Calu3 (cell line): ENCODE results near the gene NEUROD2. TPM values are rescaled to one million over a fixed set of nuclear protein-coding genes. Genes with fewer than 3 reads are reported as not detected.
A peak's percentile ranks its signal among the peaks of the same experiment; 100 is the strongest.

ENCODE experiments used
- BruUV-seq: library from RNA; stranded (reverse); fragments of 400-500 nt; replicated peaks from 2 replicates; lab custom pipeline; 2021; lab: Mats Ljungman, UMichigan
- CTCF ChIA-PET: fragments of 300-600 bp; sonication (Branson Sonifier 250); formaldehyde crosslinking; loops from one replicate; lab custom pipeline; 2022; ENCODE audit warnings: antibody characterized with exemption; lab: Charles Lee
- DNase-seq: peaks from one replicate; pipeline ENCODE4 v3.0.0; 2022
- H3K27ac Mint-ChIP-seq: one replicate; pipeline ENCODE4 v1.8.0; 2022; ENCODE audit warnings: mixed read lengths; ENCODE audit not compliant: unreplicated experiment
- H3K27me3 Mint-ChIP-seq: one replicate; pipeline ENCODE4 v1.8.0; 2022; ENCODE audit warnings: mixed read lengths; ENCODE audit not compliant: unreplicated experiment
- H3K36me3 Mint-ChIP-seq: one replicate; pipeline ENCODE4 v1.8.0; 2022; ENCODE audit warnings: mild to moderate bottlenecking, moderate library complexity, mixed read lengths; ENCODE audit not compliant: insufficient read depth, unreplicated experiment
- H3K4me1 Mint-ChIP-seq: one replicate; pipeline ENCODE4 v1.8.0; 2022; ENCODE audit warnings: mild to moderate bottlenecking, low read depth, mixed read lengths; ENCODE audit not compliant: unreplicated experiment
- H3K4me3 Mint-ChIP-seq: one replicate; pipeline ENCODE4 v1.8.0; 2022; ENCODE audit warnings: mild to moderate bottlenecking, low read depth, moderate library complexity, mixed read lengths; ENCODE audit not compliant: unreplicated experiment
- H3K9me3 Mint-ChIP-seq: one replicate; pipeline ENCODE4 v1.8.0; 2022; ENCODE audit warnings: low read depth, mixed read lengths; ENCODE audit not compliant: unreplicated experiment
- CTCF ChIP-seq: fragments of 200-600 bp; IDR thresholded peaks from one replicate; pipeline ENCODE4 v1.8.0; 2022; ENCODE audit warnings: antibody characterized with exemption; ENCODE audit not compliant: unreplicated experiment
- intact Hi-C: fragments of 100-400 bp; cut with micrococcal nuclease; formaldehyde crosslinking; loops from one replicate; pipeline ENCODE4 v1.10.0; 2022; ENCODE audit not compliant: unreplicated experiment
- total RNA-seq: library from RNA; stranded (reverse); gene quantifications from 2 replicates; pipeline ENCODE4 v1.2.3, GENCODE V29; 2022

NEUROD2 gene
- total RNA-seq, 1 experiment from 2014 or later = not detected

- DNase-seq = peak; percentile 78
- TF ChIP-seq CTCF = peak; percentile 99
- H3K27ac Mint-ChIP-seq = no peak overlapping the region
- peaks cover 55% of the 10 kb centered on the region for H3K27me3 Mint-ChIP-seq
- intact Hi-C loops = no loop called here
- BruUV-seq = no TSS peak
- CTCF ChIA-PET = interaction anchor here (0.5 to 4.3 kb wide), 26 partner anchors 9 to 405 kb away, joined by 3 to 29 read pairs (median 5); partner anchors contain the start of gene PSMD3
- H3K4me3 Mint-ChIP-seq = no peak overlapping the region
- peaks cover 21% of the 10 kb centered on the region for H3K36me3 Mint-ChIP-seq
- H3K4me1 Mint-ChIP-seq = peaks cover 7% of the 10 kb centered on the region
- H3K9me3 Mint-ChIP-seq = peaks cover 3% of the 10 kb centered on the region
Observed at GRCh38 chr17:39576187-39576586, 31.5 kb downstream of the NEUROD2 start.

DNA sequence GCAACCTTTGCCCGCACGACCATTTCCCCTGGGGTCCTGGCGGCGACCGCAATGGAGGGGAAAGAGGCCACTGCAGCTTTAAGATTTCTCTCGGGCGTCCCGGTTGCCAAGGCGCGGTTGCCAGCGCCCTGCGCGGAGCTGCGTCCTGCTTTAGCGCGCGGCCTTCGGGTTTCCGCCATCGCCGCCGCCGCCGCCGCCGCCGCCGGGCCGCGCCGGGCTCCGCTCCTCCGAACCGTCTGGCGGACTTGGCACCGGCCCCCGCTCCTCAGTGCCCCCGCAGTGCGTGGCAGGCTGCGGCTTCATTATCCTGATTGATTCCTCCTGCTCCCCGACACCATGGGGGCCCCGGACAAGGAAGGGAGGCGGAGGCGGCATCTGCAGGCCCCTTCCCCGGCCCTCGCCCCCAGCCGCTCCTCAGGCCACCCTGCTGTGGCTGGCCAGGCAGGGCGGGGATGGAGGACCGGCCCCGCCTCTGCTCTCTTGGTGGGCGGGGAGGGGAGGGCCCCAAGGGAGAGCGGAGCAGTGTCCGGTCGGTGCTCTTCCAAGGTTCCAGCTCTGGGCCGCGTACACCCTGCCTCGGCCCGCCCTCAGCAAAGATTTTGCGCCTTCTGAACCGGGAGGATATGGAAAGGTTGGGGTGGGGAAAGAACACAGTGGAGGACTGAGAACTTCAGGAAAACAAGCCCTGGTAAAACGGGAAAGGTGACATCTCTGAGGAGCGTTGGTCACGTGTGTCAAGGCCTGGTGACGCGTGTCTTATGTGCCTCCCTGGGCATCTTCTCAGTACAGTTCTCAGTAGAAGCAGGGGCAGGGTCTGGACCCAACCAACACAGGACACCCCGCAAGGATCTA, 34.0 kb downstream of the NEUROD2 start:
- H3K27me3 Mint-ChIP-seq = peaks cover 29% of the 10 kb centered on the region
- TF ChIP-seq CTCF = no peak
- intact Hi-C loops = no loop called here
- peaks cover 6% of the 10 kb centered on the region for H3K9me3 Mint-ChIP-seq
- H3K27ac Mint-ChIP-seq = peak overlapping the region; percentile 74
- peaks cover 28% of the 10 kb centered on the region for H3K36me3 Mint-ChIP-seq
- CTCF ChIA-PET = interaction anchor here (0.6 to 2.0 kb wide), 18 partner anchors 9 to 275 kb away, joined by 3 to 26 read pairs (median 4); partner anchors contain the start of genes CDK12 and PGAP3
- no TSS peak for BruUV-seq
- peak overlapping the region; percentile 81 for H3K4me3 Mint-ChIP-seq
- DNase-seq = peak; percentile 93
- peaks cover 7% of the 10 kb centered on the region for H3K4me1 Mint-ChIP-seq

DNA sequence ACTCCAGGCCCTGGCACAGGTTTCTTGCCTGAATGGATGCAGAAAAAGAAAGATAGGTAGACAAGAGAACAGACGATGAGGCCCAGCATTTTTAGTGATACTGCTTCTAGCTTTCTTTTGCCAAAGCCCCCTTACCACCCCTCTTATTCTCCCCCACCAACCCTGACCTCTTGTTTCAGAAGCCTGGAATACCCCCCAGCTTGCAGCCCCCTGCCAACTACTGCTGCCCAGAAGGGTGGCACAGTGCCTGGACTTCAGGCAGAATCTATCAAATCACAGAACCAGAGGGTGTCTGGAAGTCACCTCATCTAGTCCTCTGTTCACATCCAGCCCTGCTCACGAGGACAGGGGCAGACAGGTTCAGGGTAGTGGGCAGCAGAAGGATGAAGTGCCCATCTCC, 35.6 kb downstream of the NEUROD2 start:
- H3K36me3 Mint-ChIP-seq = peaks cover 28% of the 10 kb centered on the region
- H3K9me3 Mint-ChIP-seq = peaks cover 6% of the 10 kb centered on the region
- intact Hi-C loops = no loop called here
- H3K4me3 Mint-ChIP-seq = no peak overlapping the region
- BruUV-seq = no TSS peak
- no peak for TF ChIP-seq CTCF
- CTCF ChIA-PET = interaction anchor here (0.6 to 1.4 kb wide), 5 partner anchors 10 to 50 kb away, joined by 3 to 8 read pairs (median 3); no protein-coding TSS in a partner anchor
- H3K4me1 Mint-ChIP-seq = peaks cover 7% of the 10 kb centered on the region
- H3K27me3 Mint-ChIP-seq = peaks cover 17% of the 10 kb centered on the region
- DNase-seq = no peak
- H3K27ac Mint-ChIP-seq = no peak overlapping the region

DNA sequence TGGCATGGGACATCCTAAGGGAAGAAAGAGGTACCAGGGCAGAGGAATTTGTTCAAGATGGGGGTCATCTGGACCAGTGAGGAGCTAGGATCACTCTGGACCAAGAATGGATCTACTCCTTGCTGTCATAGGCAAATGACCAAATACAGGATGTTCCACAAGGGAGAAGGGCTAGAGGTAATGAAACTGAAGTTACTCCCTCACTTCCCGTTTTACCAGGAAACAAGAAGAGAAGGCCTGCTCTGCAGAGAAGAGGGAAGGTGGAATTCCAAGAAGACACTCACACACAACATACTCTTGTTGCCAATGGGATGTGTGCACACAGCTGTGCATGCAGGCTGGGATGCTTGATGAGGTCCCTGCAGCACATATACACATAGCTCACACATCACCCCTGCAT, 38.6 kb downstream of the NEUROD2 start:
- H3K27ac Mint-ChIP-seq = no peak overlapping the region
- CTCF ChIA-PET = interaction anchor here (0.7 to 2.0 kb wide), 4 partner anchors 9 to 53 kb away, joined by 3 to 7 read pairs (median 5); no protein-coding TSS in a partner anchor
- DNase-seq = no peak
- intact Hi-C loops = no loop called here
- H3K9me3 Mint-ChIP-seq = peaks cover 6% of the 10 kb centered on the region
- H3K36me3 Mint-ChIP-seq = peaks cover 32% of the 10 kb centered on the region
- no TSS peak for BruUV-seq
- no peak for TF ChIP-seq CTCF
- no peaks in the 10 kb centered on the region for H3K27me3 Mint-ChIP-seq
- no peak overlapping the region for H3K4me3 Mint-ChIP-seq
- H3K4me1 Mint-ChIP-seq = peaks cover 4% of the 10 kb centered on the region
